ENCODE measurements around the gene ADORA1. TPM values are rescaled to one million over a fixed set of nuclear protein-coding genes. Genes with fewer than 3 reads are reported as not detected.

Gene ADORA1
- total RNA-seq, 1 donor from 2014 or later: not detected

DNA sequence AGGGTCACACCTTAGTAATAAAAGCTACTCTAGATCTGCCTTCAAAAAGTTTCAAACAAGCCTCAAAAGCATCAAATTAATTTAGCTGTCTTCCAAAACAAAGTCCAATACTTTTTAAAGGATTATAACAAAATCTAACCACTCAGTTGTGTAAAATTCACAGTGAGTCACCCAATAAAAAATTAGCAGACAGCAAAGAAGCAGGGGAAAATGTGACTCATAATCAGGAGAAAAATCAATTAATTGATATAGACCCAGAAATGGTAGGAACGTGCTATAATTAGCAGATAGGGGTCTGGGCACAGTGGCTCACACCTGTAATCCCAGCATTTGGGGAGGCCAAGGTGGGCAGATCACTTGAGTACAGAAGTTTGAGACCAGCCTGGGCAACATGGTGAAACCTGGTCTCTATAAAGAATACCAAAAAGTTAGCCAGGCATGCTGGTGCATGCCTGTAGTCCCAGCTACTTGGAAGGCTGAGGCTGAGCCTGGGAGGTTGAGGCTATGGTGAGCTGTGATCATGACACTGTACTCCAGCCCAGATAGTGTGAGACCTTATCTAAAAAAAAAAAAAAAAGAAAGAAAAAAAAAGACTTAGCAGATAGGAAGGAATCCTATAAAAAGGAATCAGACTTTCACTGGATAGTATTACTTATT, 33.6 kb upstream of the ADORA1 start:
- intact Hi-C loops (cut with micrococcal nuclease): no loop called here

DNA sequence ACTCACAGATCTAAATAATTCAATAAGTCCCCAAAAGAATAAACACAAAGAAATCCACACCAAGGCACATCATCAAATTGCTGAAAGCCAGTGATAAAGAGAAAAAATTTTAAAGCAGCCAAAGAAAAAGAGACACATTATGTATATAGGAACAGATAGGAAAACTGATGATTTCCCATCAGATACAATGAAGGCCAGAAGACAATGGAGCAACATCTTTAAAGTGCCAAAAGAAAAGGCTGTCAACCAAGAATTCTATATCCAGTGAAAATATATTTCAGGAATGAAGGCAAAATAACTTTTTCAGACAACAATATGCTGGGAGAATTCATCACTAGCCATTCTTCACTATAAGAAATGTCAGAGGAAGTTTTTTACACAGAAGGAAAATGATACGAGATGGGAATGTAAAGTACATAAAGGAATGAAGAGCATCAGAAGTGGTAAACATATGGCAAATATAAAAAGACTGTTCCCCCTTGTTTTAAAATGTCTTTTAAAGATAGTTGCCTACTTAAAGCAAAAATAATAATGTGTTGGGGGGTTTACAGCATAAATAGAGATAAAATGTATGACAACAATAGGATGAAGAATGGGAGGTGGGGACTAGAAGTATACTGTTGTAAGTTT, 32.4 kb upstream of the ADORA1 start:
- intact Hi-C loops (cut with micrococcal nuclease): no loop called here

DNA sequence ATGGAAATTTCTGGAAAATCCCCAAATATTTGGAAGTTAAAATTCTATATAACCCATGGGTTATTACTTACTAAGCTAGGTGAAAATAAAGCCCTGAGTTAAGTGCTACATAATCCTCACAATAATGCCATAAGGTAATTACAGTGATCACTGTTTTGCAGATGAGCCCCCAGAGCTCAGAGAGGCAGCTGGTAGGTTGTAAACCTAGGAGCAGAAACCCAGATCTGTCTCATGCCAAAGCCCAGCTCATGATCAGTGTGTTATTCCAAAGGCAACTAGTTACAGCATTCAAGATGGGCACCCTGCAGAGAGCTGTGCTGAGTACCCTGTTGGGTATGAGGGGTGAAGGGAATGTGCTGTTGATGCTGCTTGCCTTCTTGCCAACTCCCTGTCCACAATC, 31.0 kb upstream of the ADORA1 start:
- intact Hi-C loops (cut with micrococcal nuclease): no loop called here

DNA sequence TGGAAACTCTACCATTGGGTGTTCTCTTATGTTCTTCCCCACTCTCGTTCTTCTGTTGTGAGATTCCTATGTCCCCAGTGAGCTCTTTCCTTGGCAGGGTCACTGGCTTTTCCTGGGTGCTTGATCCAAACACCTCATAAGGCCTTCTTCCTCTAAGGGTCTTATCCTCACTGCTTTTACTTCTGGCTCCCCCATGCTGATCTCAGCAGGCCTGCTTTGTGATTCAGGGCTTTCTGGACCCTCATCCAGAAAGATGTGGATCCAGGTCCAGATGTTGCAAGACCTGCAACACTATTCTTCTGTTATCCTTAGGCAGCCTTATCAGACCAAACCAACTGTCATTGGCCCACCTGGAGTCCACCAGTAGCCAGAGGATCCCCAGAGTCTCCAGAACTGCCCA, 30.5 kb upstream of the ADORA1 start:
- intact Hi-C loops (cut with micrococcal nuclease): no loop called here

DNA sequence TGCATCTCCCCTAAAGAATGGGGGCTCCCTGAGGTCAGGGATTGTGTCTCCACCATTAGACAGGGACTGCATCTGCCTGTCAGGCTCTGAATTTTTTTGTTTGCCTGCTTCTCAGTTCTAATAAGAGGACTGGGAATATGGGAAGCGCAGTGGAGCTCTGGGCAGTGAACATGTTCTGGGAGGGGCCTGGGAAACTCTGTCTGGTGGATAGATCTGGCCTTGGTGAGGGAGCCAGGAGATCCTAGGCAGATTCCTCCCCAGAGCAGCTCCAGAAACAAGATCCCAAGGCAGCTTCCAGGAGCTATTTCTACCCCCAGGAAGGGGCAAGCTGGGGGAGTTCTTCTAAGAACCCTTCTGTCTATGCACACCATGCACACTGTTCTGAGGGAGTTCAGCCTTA, 29.1 kb upstream of the ADORA1 start:
- intact Hi-C loops (cut with micrococcal nuclease): no loop called here

DNA sequence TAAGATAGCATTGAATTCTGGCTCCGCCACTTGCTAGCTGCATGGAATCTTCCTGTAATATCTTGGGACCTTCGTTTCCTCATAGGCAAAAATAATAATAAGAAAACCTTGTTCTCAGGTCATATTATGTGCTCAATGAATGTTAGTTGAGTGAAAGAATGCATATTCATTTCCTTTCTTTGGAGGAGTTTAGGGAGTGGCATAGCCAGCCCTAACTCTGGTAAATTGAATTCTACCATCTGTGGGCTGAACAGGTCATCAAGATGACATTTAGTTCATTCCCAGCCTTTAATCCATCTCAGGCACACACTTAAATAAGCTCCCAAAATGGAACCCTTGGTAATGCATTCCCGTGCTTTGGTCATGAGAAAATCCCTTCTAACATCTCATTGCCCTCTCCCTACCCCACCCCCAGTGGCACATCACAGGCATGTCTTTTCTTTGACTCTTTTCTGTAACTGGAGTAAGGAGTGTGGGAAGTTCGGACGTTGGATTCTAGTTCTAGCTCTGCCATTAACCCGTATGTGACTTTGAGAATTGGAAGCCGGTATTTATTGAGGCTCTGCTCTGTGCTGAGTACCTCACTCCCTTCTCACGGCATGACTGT, 28.5 kb upstream of the ADORA1 start:
- intact Hi-C loops (cut with micrococcal nuclease): no loop called here

DNA sequence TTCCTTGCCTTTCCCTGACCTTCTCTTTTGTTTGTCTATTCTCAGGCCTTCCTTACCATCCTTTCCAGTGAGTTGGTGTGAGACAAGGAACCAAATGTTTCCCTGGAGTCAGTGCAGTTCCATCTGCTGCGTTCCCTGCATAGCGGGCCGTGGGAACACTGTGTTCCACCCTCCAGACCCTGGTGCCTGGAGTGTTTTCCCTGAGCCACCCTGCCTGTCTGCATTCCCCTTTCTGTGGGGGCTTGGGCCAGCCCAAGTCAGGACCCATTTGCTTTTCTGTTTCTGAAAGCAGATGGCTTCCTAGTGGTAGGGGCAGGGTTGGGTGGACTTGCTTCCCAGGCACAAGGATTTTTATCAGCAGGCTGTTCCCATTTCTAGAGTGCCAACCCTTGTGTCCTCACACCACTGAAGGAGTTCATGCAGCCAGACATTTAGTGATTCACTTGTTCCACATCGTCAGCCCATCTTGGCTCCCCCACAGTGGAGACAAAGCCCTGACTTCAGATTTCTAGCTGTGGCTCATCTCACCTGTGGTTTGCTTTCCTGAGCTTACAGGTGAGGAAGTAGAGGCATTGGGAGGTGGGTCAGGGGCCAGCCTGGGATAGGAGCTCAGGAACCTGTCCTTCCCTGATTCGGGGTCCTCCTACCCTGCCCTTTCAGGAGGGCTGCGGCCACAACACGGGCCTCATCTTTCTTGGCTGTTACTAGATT, 27.6 kb upstream of the ADORA1 start:
- intact Hi-C loops (cut with micrococcal nuclease): no loop called here

DNA sequence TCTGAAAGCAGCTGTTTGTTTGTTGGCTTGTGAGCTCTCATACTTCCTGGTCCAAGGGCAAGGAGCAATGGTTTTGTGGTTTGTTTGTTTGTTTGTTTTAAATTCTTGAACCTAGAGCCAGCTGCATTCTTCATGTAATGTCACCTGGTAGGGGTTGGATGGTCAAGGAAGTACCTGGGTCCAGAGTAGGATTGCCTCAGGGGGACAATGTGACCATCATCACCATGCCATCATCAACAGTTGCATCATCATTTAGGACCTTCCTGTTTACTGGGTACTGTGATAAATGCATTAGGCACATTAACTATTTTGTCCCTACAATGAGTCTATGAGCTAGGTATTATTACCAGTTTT, 27.0 kb upstream of the ADORA1 start:
- intact Hi-C loops (cut with micrococcal nuclease): no loop called here

DNA sequence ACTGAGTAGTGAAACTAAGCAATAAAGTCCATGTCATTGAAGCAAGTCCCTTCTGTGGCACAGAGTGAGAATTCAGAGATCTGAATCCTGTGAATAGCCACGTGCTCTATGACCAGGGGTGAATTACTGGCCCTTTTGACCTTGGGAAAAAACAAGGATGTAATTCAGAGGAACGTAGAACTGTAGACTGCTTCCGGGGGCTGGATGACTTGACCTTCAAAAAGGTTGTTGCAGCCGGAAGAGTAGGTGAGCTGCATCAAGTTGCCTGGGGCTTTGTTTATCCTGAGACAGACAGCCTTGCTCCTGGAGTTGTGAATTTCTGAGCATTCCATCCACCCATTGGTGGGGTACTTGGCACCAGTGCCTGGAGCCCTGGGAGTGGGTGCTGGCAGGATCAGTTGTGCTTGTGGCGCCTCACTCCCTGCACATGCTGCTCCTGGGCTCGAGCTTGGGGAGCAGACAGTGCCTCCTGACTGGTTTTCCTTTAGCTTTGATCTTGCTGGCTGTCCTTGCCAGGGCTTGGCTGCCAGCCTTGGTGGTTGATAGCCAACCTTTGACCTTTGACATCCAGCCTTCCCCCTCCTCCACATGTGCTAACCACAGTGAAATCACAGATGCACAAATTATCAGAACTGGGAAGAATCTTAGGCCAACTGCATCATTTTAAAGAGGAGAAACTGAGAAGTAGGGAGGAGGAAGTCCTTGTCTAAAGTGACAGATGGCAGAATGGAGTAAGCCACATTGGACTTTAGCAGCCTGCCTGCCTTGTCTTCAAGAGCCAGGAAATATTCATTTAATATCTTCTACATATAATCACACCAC, 25.5 kb upstream of the ADORA1 start:
- intact Hi-C loops (cut with micrococcal nuclease): no loop called here

DNA sequence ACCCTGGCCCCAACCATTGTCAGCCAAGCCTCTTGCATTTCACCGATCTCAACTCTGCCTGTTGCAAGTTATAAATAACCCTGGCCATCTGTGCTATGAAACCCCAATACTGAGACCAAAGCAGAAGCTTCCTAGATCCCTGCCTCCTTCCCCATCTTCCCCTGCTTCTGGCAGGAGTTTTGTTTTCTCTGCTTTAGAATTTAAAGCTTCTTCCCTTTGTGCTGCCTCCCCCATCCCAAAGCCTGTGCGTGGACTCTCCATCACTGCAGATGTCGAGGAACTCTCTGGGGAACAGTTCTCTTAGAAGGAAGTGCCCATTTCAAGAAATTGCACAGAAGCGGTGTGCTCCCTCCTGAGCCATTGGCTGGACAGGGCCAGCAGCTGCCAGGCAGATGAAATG, 24.3 kb upstream of the ADORA1 start:
- intact Hi-C loops (cut with micrococcal nuclease): no loop called here

DNA sequence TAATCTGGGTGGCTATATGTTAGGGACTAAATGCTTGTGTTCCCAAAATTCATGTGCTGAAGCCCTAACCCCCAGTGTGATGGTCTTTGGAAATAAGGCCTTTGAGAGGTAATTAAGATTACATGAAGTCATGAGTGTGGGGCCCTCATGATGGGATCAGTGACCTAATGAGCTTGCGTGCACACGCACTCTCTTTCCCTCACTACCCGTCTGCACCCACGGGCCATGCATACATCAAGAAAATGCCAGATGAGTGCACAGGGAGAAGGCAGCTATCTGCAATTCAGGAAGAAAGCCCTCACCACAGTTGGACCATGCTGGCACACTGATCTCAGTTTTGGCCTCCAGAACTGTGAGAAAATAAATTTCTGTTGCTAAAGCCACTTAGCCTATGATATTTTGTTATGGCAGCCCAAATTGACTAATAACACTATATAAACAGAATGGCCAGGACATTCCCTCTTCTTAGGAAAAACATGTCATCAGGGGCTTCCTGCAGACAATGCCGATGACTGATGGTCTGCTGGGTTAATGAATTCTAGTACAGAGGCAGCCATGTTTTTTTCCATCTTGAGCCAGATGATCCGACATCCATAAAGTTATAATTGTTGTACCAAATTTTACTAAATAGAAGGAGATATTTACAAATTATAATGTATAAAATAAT, 23.6 kb upstream of the ADORA1 start:
- intact Hi-C loops (cut with micrococcal nuclease): no loop called here

DNA sequence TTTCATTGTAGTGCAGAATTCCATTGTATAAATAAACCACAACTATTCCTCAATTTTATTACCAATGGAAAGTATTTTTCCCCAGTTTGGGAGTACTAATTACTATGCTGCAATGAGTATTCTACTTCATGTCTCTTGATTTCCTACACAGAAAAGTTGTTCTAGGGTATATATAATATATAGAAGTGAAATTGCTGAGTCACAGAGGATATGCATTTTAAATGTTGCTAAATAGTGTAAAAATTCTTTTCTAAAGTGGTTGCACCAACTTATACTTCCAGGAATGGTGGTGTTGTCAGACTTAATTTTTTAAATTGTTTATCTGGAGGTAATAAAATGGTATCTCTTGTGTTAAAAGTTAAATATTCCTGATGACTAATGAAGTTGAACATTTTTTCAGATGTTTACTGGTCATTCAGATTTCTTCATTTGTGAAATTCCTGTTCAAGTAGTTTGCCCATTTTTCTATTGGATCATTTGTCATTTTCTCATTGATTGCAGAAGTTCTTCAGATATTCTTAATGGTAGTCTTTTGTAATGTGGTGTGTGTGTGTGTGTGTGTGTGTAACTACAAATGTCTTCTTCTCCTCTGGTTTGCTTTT, 22.6 kb upstream of the ADORA1 start:
- intact Hi-C loops (cut with micrococcal nuclease): no loop called here

DNA sequence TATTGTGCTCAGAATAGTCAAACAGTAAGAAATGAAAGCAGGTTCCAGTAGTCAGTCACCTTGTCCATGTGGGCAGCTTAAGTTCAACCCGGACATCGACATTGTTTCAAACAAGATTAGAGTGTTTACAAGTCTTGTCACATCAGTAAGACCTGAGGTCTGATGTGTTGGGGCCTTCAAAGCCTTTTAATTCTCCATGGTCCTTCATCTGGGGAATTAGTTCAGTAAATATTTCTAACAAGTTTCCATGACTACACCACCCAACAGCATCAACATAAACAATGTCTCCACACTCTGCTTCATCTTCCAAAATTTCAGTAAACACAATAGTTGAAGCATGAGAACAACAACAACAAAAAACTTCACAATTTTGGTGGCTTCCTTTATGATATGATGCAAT, 15.1 kb upstream of the ADORA1 start:
- intact Hi-C loops (cut with micrococcal nuclease): no loop called here

DNA sequence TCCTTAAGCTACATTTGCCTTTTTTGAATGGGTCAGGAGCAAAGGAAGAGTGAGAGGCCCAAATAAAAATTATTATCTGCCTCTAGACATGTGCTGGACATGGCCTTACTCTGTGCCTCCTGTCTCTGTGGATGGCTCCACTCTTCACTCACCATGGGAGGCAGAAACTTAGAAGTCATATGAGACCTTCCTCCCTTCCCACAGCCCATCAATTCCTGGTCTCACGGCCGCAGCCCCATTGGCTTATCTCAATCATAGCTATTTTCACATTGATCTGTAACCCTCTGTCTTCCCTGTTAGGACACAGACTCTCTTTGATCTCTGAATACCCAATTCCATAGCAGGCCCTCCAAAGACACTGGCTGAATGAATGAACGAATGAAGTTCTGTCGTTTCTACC, 14.2 kb upstream of the ADORA1 start:
- intact Hi-C loops (cut with micrococcal nuclease): no loop called here

DNA sequence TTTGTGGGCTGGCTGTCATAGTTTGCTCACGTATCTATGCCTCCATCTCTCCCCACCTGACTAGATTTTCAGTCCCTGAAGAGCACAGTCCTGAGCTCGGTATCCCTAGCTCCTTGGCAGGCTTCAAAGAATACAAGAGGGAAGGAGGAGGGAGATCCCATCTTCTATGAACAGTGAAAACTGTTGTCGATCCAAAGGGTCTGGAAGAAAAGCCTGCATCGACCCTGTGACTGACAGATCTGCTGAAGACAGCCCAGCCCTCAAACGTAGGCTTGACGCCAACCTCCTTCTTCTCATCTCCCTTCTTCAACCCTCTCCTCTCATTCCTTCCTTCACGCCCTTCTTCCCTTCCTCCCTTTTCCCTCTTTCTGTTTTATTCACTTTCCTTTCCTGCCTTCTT, 13.3 kb upstream of the ADORA1 start:
- intact Hi-C loops (cut with micrococcal nuclease): no loop called here

DNA sequence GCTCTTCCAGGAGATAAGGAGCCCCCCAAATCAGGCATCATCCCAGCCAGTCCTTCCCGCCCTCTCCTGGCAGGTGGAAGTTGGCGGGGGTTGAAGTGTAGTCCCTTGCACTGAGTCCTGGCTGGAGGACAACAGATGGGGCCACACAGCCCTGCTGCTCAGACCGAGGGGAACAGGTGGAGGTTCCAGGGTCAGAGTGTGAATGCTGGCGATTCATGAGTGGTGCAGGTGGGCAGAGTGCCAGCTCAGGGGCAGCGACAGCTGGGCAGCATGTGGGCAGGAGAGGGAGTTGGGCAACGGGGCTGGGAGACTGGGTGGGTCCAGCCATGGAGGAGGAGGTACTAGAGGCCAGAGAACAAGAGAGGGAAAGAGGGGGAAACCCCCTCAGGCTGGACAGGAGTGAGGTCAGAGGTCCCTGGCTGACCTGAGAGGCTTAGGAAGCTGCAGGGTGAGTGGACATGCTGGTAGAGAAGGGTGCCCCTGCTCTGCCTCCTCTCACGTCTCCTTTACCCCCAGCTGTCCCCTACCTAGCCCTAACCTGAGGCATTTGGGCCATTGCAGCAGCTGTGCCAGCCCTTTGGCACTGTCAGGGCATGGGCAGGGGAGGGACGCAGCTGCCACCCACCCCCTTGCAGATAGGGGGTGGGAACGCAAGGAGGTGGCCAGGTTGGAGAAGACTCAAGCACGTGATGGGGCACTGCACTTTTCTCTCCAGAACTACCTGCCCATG, 11.3 kb upstream of the ADORA1 start:
- intact Hi-C loops (cut with micrococcal nuclease): loop anchor here (5.0 kb wide), 1 partner anchor 101 kb away; no protein-coding TSS in a partner anchor

DNA sequence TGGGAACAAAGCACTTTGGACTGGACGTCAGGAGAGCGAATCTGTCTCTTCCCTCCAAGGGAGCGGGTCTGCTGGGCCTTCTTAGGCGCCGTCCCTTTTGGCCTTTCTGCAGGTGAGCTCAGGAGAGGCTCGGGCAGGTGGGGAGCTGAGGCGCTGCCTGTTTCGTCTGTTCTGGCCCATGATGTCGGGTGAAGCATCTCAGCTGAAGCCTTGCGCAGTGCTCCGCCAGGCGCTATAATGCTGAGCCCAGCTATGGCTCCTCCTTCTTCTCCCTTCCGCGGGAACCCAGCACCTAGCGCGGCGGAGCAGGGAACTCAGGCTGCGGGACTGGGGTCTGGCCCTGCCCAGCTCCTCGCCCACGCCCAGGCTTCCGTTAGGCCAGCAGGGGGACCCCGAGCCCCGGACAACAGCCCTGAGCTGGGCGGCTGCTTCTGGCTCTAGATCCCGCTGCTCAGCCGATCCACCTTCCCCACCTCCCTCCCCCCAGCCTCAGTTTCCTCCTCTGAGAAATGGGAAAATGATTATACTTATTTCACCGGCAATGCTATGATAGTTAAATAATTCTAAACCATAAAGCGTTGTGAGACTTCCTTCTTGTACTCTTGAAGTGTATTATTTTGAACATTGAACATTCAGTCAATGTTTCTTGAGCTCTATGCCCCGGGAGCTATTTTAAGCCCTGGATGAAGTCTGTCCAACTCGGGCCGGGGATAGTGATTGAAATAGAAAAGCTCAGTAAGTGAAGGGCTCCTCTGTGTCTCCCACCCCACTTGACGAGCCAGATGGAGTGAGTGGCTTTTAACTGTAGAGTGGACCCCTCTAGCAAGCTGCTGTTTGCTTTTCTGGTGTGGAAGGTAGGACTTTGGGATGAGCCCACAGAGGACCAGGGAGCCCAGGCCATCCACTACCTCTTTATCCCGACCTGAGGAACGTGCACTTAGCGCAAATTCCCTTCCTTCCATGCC, 9.6 kb upstream of the ADORA1 start:
- intact Hi-C loops (cut with micrococcal nuclease): loop anchor here (5.0 kb wide), 1 partner anchor 99 kb away; no protein-coding TSS in a partner anchor

DNA sequence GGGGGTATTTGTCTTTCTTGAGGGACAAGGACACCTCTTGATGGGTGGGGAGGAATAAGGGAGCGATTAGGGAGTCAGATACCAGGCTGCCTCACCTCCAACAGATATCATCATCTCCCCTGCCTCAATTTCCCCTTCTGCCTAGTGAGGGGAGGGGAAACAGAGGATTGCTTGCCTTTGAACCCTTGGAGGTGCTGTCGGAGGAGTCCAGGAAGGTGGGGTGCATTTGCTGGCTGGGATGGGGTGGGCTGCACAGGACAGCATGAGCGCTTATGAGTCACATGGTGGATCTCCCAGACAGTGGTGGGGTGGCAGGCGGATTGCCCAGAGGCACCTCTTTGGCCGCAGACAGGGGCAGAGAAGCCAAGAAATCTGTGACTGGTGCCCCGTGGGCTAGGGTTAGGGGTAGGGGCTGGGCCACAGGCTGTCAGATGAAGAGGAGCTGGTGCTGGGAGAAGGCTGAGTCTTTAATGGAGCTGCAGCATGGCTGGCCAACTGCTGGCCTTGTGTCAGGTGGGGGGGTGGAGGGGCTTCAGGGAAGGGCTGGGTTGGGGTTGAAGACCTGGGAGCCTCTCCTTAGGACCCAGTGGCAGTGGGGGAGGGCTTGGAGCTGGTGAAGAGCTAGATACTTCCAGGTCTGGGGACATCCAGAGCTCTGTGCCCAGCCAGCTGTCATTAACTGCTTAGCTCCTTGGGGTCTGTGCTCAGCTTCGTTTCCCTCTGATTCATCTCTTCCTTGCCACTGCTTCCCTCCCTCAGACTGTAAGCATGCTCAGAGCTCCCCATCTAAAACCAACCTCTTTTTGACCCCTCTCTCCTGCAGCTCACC, 7.0 kb upstream of the ADORA1 start:
- intact Hi-C loops (cut with micrococcal nuclease): no loop called here
